Neutrophil (primary cell): ENCODE measurements around the gene HYLS1.
"Not testable (repeated sequence)": the region's sequence is repeated elsewhere in the genome, so short reads cannot be mapped to it uniquely, and the experiment has no call there.

Source experiments
- H3K27ac ChIP-seq: fragments of 200-600 bp; sonication (generic); 2 replicates; pipeline ENCODE4 v1.5.1; 2016; ENCODE audit warnings: mild to moderate bottlenecking, moderate library complexity
- H3K27me3 ChIP-seq: fragments of 200-600 bp; sonication (generic); 2 replicates; pipeline ENCODE4 v1.6.0; 2016; ENCODE audit warnings: mild to moderate bottlenecking
- H3K36me3 ChIP-seq: fragments of 200-600 bp; sonication (generic); 2 replicates; pipeline ENCODE4 v1.5.1; 2017
- H3K4me1 ChIP-seq, 2 experiments: fragments of 200-600 bp in 1 of 2; sonication (generic) in 1 of 2; 1 replicate in 1 of 2; 2 replicates in 1 of 2; pipeline versions ENCODE4 v1.5.1 to v1.6.1; 2013 to 2016; ENCODE audit warnings: low read depth in 1 of 2, low read length in 1 of 2, mild to moderate bottlenecking in 1 of 2, moderate library complexity in 1 of 2; ENCODE audit not compliant: control insufficient read depth in 1 of 2, insufficient read depth in 1 of 2
- H3K4me3 ChIP-seq, 2 experiments: fragments of 200-600 bp in 1 of 2; sonication (generic) in 1 of 2; 1 replicate in 1 of 2; 2 replicates in 1 of 2; pipeline ENCODE4 v1.5.1; 2013 to 2016; ENCODE audit warnings: low read depth in 1 of 2, low read length in 1 of 2, mild to moderate bottlenecking in 1 of 2, moderate library complexity in 1 of 2
- H3K9me3 ChIP-seq: fragments of 200-600 bp; sonication (generic); 2 replicates; pipeline ENCODE4 v1.5.1; 2016
- CTCF ChIP-seq: fragments of 200-600 bp; sonication (generic); IDR thresholded peaks from 2 replicates; pipeline ENCODE4 v1.5.1; 2016; ENCODE audit warnings: antibody characterized with exemption

Gene HYLS1

GRCh38 chr11:125887373-125888324 lies at the start of gene HYLS1:
HYLS1 (plus strand) TSS chr11:125887668; CDS start chr11:125899369, 11,701 bp downstream.
- peaks cover 2% of the 10 kb centered on the region for H3K36me3 ChIP-seq
- TF ChIP-seq CTCF, result no peak
- H3K4me3 ChIP-seq, result peak within 1 kb of the TSS; percentile 72 to 84
- peaks cover 15% of the 10 kb centered on the region for H3K27me3 ChIP-seq
- H3K9me3 ChIP-seq, result no peaks in the 10 kb centered on the region
- H3K4me1 ChIP-seq, result peaks cover 13 to 18% of the 10 kb centered on the region in 2 experiments
- H3K27ac ChIP-seq, result peak within 1 kb of the TSS; percentile 74

- no peaks in the 10 kb centered on the region for H3K36me3 ChIP-seq
- H3K9me3 ChIP-seq, result no peaks in the 10 kb centered on the region
- TF ChIP-seq CTCF, result no peak
- no peaks in the 10 kb centered on the region for H3K27me3 ChIP-seq
- no peaks in the 10 kb centered on the region for H3K4me1 ChIP-seq
- H3K4me3 ChIP-seq, result no peak overlapping the region
- H3K27ac ChIP-seq, result no peak overlapping the region
Observed at GRCh38 chr11:125842321-125842948, 45.0 kb upstream of the HYLS1 start.

GRCh38 chr11:125846188-125846587 lies 41.3 kb upstream of the HYLS1 start:
- no peak overlapping the region for H3K27ac ChIP-seq
- no peaks in the 10 kb centered on the region for H3K36me3 ChIP-seq
- TF ChIP-seq CTCF, result no peak
- H3K27me3 ChIP-seq, result no peaks in the 10 kb centered on the region
- no peaks in the 10 kb centered on the region for H3K9me3 ChIP-seq
- H3K4me3 ChIP-seq, result no peak overlapping the region
- H3K4me1 ChIP-seq, result no peaks in the 10 kb centered on the region

- H3K4me3 ChIP-seq, H3K27ac ChIP-seq, H3K9me3 ChIP-seq, H3K4me1 ChIP-seq, H3K36me3 ChIP-seq, H3K27me3 ChIP-seq: not testable (repeated sequence)
Observed at GRCh38 chr11:125857670-125858069, 29.8 kb upstream of the HYLS1 start.

GRCh38 chr11:125862786-125863185 lies 24.7 kb upstream of the HYLS1 start:
- not testable (repeated sequence) for H3K27me3 ChIP-seq, H3K36me3 ChIP-seq, H3K4me3 ChIP-seq, H3K4me1 ChIP-seq, H3K9me3 ChIP-seq, H3K27ac ChIP-seq

- not testable (repeated sequence) for H3K4me3 ChIP-seq, H3K27me3 ChIP-seq, H3K9me3 ChIP-seq, H3K27ac ChIP-seq, H3K36me3 ChIP-seq, H3K4me1 ChIP-seq
Observed at GRCh38 chr11:125865354-125865753, 22.1 kb upstream of the HYLS1 start.

- peaks cover 4% of the 10 kb centered on the region for H3K27me3 ChIP-seq
- H3K4me3 ChIP-seq, result no peak overlapping the region
- H3K4me1 ChIP-seq, result no peaks in the 10 kb centered on the region
- no peak for TF ChIP-seq CTCF
- H3K9me3 ChIP-seq, result no peaks in the 10 kb centered on the region
- no peaks in the 10 kb centered on the region for H3K36me3 ChIP-seq
- H3K27ac ChIP-seq, result no peak overlapping the region
Observed at GRCh38 chr11:125869521-125869920, 17.9 kb upstream of the HYLS1 start.
